Loucy (cell line): ENCODE data around the gene NF1.

Experiments
- H2AFZ ChIP-seq: fragments of 200-600 bp; sonication (generic); 2 replicates; pipeline ENCODE4 v1.6.0; 2016; ENCODE audit warnings: antibody characterized with exemption, mild to moderate bottlenecking, low read length, moderate library complexity
- H3F3A ChIP-seq: fragments of 200-600 bp; 2 replicates; pipeline ENCODE4 v1.6.0; 2016; ENCODE audit warnings: antibody characterized with exemption, low read depth, mild to moderate bottlenecking
- H3K27me3 ChIP-seq: fragments of 200-600 bp; sonication (generic); 2 replicates; pipeline ENCODE4 v1.6.1; 2014; ENCODE audit warnings: low read length, mild to moderate bottlenecking; ENCODE audit not compliant: insufficient read depth, poor library complexity, severe bottlenecking
- H3K36me3 ChIP-seq: fragments of 200-600 bp; sonication (generic); 2 replicates; pipeline ENCODE4 v1.6.1; 2016; ENCODE audit warnings: low read length; ENCODE audit not compliant: insufficient read depth
- H3K4me1 ChIP-seq: fragments of 200-600 bp; sonication (generic); 2 replicates; pipeline ENCODE4 v1.5.1; 2014; ENCODE audit warnings: low read length, mild to moderate bottlenecking; ENCODE audit not compliant: insufficient read depth, poor library complexity, severe bottlenecking
- H3K4me2 ChIP-seq: fragments of 200-600 bp; sonication (generic); 2 replicates; pipeline ENCODE4 v1.6.0; 2014; ENCODE audit warnings: antibody characterized with exemption, low read length, low read depth, mild to moderate bottlenecking; ENCODE audit not compliant: poor library complexity, severe bottlenecking
- H3K4me3 ChIP-seq: fragments of 200-600 bp; sonication (generic); 2 replicates; pipeline ENCODE4 v1.5.1; 2014; ENCODE audit warnings: low read length, mild to moderate bottlenecking, mixed read lengths; ENCODE audit not compliant: poor library complexity, severe bottlenecking
- H3K79me2 ChIP-seq: fragments of 200-600 bp; sonication (generic); 2 replicates; pipeline ENCODE4 v1.6.1; 2014; ENCODE audit warnings: low read length; ENCODE audit not compliant: insufficient read depth
- H3K9ac ChIP-seq: fragments of 200-600 bp; sonication (generic); 2 replicates; pipeline ENCODE4 v1.6.0; 2014; ENCODE audit warnings: mild to moderate bottlenecking, low read depth, low read length, moderate library complexity; ENCODE audit not compliant: poor library complexity, severe bottlenecking
- H3K9me2 ChIP-seq: fragments of 200-600 bp; sonication (generic); replicated peaks from 2 replicates; pipeline ENCODE4 v1.6.1; 2016; ENCODE audit warnings: low read depth, low read length, mixed read lengths
- H3K9me3 ChIP-seq: fragments of 200-600 bp; sonication (generic); 2 replicates; pipeline ENCODE4 v1.6.1; 2014; ENCODE audit warnings: mild to moderate bottlenecking, antibody characterized with exemption, low read length, low read depth; ENCODE audit not compliant: insufficient read depth
- H4K20me1 ChIP-seq: fragments of 200-600 bp; sonication (generic); 2 replicates; pipeline ENCODE4 v1.6.0; 2014; ENCODE audit warnings: antibody characterized with exemption, low read length, mild to moderate bottlenecking; ENCODE audit not compliant: insufficient read depth, poor library complexity, severe bottlenecking
- CTCF ChIP-seq: fragments of 200-600 bp; sonication (generic); conservative IDR thresholded peaks from 2 replicates; pipeline ENCODE4 v1.5.1; 2014; ENCODE audit warnings: mild to moderate bottlenecking, antibody characterized with exemption, low read length
- EZH2phosphoT487 ChIP-seq: fragments of 200-600 bp; IDR thresholded peaks from 2 replicates; pipeline ENCODE4 v1.6.1; 2018; ENCODE audit warnings: antibody characterized with exemption, mild to moderate bottlenecking, moderate library complexity, borderline replicate concordance

The NF1 gene

DNA sequence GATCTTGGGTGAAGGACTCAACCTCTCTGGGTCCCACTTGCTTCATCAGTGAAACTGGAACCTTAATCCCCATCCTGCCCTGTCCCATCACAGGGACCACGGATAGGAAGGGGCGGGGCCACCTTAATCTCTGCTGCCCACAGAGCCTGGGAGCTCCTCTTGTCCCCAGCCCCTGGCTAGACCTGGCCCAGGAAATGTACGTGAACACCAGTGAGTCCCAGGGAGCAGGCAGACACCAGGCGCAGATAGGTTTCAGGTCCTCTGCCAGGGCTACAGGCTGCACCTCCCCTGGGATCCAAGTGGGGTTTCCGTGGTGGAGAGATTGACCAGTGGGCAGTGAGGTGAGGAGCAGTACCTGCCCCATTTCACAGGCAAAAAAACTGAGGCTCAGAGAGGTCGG is 317.7 kb downstream of the NF1 start:
- Histone ChIP-seq H3K9me2 (no peaks in the 10 kb centered on the region), H3F3A (no peaks in the 10 kb centered on the region), H3K36me3 (no peaks in the 10 kb centered on the region), H2AFZ (no peak overlapping the region), H3K4me2 (no peak overlapping the region), H3K27me3 (no peaks in the 10 kb centered on the region), H3K4me1 (no peaks in the 10 kb centered on the region), H3K4me3 (no peak overlapping the region), H3K9me3 (no peaks in the 10 kb centered on the region), H3K9ac (no peak overlapping the region), H3K79me2 (no peaks in the 10 kb centered on the region), H4K20me1 (no peaks in the 10 kb centered on the region)
- TF ChIP-seq EZH2phosphoT487, result no peak
- TF ChIP-seq CTCF, result no peak

- H3K27me3 ChIP-seq, result no peaks in the 10 kb centered on the region
- no peaks in the 10 kb centered on the region for H3K9me3 ChIP-seq
- no peak overlapping the region for H3K4me2 ChIP-seq
- H3K4me1 ChIP-seq, result no peaks in the 10 kb centered on the region
- H4K20me1 ChIP-seq, result no peaks in the 10 kb centered on the region
- no peaks in the 10 kb centered on the region for H3K79me2 ChIP-seq
- no peaks in the 10 kb centered on the region for H3F3A ChIP-seq
- H2AFZ ChIP-seq, result no peak overlapping the region
- no peak overlapping the region for H3K4me3 ChIP-seq
- no peaks in the 10 kb centered on the region for H3K9me2 ChIP-seq
- H3K9ac ChIP-seq, result no peak overlapping the region
- no peaks in the 10 kb centered on the region for H3K36me3 ChIP-seq
- TF ChIP-seq CTCF (no peak), EZH2phosphoT487 (no peak)
Measured at GRCh38 chr17:31413081-31413799, 318.5 kb downstream of the NF1 start.

DNA sequence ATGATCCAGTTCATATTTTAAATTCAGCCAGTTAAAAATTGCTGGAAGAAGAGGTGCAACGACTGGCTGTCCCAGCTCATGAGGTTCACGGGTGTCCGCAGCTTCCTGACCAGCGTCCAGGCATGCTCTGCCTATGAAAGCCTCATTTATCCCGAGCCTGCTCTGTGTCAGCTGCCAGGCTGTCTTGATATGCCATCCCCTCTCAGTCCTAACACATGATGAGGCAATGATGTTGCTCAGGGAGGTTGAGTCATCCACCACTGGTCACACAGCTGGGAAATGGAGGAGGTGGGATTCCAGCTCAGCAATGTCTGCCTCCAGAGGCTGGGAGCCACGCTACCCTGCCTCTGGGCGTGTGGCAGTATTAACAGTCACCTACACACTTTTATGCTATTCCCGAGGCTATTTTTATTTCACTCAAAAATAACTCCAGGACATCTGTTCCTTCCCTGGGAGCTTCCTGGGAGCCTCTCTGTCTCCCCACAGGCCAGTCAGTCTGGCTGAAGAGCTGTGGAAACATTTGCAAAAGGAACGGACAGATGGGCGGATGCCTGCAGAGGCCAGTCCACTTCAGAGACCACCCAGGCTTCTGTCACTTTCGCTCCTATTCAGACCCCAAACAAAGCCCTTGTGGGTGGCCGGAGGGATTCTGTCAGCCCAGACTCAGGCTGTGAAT is 319.2 kb downstream of the NF1 start:
- Histone ChIP-seq H3K79me2 (no peaks in the 10 kb centered on the region), H3K9me2 (no peaks in the 10 kb centered on the region), H2AFZ (no peak overlapping the region), H3K4me2 (no peak overlapping the region), H3K9ac (no peak overlapping the region), H3K27me3 (no peaks in the 10 kb centered on the region), H3K4me1 (no peaks in the 10 kb centered on the region), H3K36me3 (no peaks in the 10 kb centered on the region), H3F3A (no peaks in the 10 kb centered on the region), H4K20me1 (no peaks in the 10 kb centered on the region), H3K9me3 (no peaks in the 10 kb centered on the region), H3K4me3 (no peak overlapping the region)
- no peak for TF ChIP-seq CTCF
- TF ChIP-seq EZH2phosphoT487, result no peak
